Measurements from ENCODE around the gene LYAR. TPM values are rescaled to one million over a fixed set of nuclear protein-coding genes. Genes with fewer than 3 reads are reported as not detected.

Gene LYAR
- total RNA-seq, 2 experiments from 2014 or later = 47.4 to 49.8 TPM

Other genes starting within 250 kb of the LYAR start
- gene OTOP1, start 63.2 kb downstream of the LYAR start, total RNA-seq = not detected
- 10 to 100 TPM; 15.2 to 16.0 TPM for gene TMEM128, start 41.9 kb downstream of the LYAR start, total RNA-seq
- gene ZBTB49, start 97 bp upstream of the LYAR start, total RNA-seq = 1 to 10 TPM; 6.6 to 7.4 TPM
- 1 to 10 TPM; 7.0 to 7.7 TPM for gene NSG1, start 96.9 kb upstream of the LYAR start, total RNA-seq

Data from activated CD4-positive, alpha-beta memory T cell treated with anti-CD3 and anti-CD28 coated beads, Interleukin-2, amount 10 ng/mL, durations not matched to agents 7 days and 5 days (primary cell).